ENCODE measurements around the gene U2AF1L4.
"Not testable (repeated sequence)": the region's sequence is repeated elsewhere in the genome, so short reads cannot be mapped to it uniquely, and the experiment has no call there.

The U2AF1L4 gene

DNA sequence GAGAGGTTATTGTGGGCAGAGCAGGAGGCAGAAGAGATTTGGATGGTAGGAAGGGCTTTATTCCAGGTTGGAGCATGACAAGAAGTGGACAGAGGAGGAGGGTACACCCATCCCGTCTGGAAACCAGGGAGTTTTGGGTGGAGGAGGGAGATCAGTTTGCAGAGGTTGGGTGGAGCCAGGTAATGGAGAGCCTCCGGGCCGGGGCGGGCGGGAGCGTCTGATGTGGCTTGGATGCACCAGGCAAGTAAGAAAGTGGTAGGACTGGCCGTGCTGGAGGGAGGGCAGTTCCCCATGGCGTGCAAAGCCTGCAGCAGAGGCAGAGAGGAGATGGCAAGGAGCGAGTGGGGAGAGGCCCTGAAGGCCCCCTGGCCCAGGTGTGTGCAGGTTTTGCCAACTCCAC is 13.9 kb downstream of the U2AF1L4 start:
- H3K27ac ChIP-seq (ENCODE audit: low read depth, low read length, severe bottlenecking) = no peak overlapping the region
- H3K4me3 ChIP-seq (ENCODE audit: extremely low read depth, insufficient read depth, low read length, poor library complexity, severe bottlenecking) = no peak overlapping the region
- peaks cover 3% of the 10 kb centered on the region for H3K4me1 ChIP-seq (ENCODE audit: control insufficient read depth, insufficient read depth, low read length, poor library complexity, severe bottlenecking)
- H3K36me3 ChIP-seq (ENCODE audit: control insufficient read depth, insufficient read depth, low read length) = peaks cover 97% of the 10 kb centered on the region
- WGBS, 2 experiments (ENCODE audit: insufficient coverage in 2 of 2) = 96 to 97% methylated on average over 8 of the region's 9 CpGs
- no peaks in the 10 kb centered on the region for H3K9me3 ChIP-seq (ENCODE audit: control insufficient read depth, low read length)

DNA sequence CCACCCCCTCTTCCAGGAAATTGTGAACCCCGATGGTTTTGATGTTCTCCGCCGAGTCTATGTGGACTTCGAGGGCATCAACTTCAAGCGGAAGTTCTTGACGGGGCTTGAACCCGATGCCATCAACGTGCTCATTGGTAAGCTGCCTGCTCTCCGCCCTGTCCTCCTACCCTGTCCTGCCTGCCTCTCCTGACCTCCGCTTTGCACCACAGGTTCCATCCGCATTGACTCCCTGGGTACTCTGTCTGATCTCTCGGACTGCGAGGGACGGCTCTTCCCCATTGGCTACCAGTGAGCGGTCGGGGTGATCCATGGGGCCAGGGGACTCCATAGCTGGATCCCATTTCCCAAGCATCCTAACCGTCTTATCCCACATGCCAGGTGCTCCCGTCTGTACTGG is 14.9 kb downstream of the U2AF1L4 start:
- H3K36me3 ChIP-seq (ENCODE audit: control insufficient read depth, insufficient read depth, low read length) = peaks cover 98% of the 10 kb centered on the region
- no peak overlapping the region for H3K27ac ChIP-seq (ENCODE audit: low read depth, low read length, severe bottlenecking)
- H3K4me1 ChIP-seq (ENCODE audit: control insufficient read depth, insufficient read depth, low read length, poor library complexity, severe bottlenecking) = peaks cover 3% of the 10 kb centered on the region
- WGBS, 2 experiments (ENCODE audit: insufficient coverage in 2 of 2) = 95 to 96% methylated on average over 18 of the region's 18 CpGs
- H3K9me3 ChIP-seq (ENCODE audit: control insufficient read depth, low read length) = no peaks in the 10 kb centered on the region
- no peak overlapping the region for H3K4me3 ChIP-seq (ENCODE audit: extremely low read depth, insufficient read depth, low read length, poor library complexity, severe bottlenecking)

GRCh38 chr19:35729763-35730162 is 15.5 kb downstream of the U2AF1L4 start:
- H3K4me1 ChIP-seq (ENCODE audit: control insufficient read depth, insufficient read depth, low read length, poor library complexity, severe bottlenecking) = peaks cover 3% of the 10 kb centered on the region
- WGBS, 2 experiments (ENCODE audit: insufficient coverage in 2 of 2) = 94 to 97% methylated on average over 11 of the region's 11 CpGs
- H3K36me3 ChIP-seq (ENCODE audit: control insufficient read depth, insufficient read depth, low read length) = peaks cover 98% of the 10 kb centered on the region
- H3K9me3 ChIP-seq (ENCODE audit: control insufficient read depth, low read length) = no peaks in the 10 kb centered on the region
- H3K4me3 ChIP-seq (ENCODE audit: extremely low read depth, insufficient read depth, low read length, poor library complexity, severe bottlenecking) = no peak overlapping the region
- H3K27ac ChIP-seq (ENCODE audit: low read depth, low read length, severe bottlenecking) = no peak overlapping the region

DNA sequence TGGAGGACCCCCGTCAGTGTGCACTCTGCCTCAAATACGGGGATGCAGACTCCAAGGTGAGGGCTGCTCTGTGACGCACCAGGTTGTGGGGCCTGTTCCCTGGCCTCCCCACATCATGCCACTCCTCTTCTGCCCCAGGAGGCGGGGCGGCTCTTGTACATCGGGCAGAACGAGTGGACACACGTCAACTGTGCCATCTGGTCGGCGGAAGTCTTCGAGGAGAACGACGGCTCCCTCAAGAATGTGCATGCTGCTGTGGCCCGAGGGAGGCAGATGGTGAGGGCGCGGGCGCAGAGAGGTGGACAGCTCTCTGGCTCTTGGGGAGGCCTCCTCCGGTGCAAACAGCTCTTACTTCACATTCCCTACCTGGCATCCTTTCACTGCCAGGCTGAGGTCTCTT is 16.2 kb downstream of the U2AF1L4 start:
- no peaks in the 10 kb centered on the region for H3K9me3 ChIP-seq (ENCODE audit: control insufficient read depth, low read length)
- 95% methylated on average over 16 to 18 of the region's 18 CpGs for WGBS, 2 experiments (ENCODE audit: insufficient coverage in 2 of 2)
- H3K36me3 ChIP-seq (ENCODE audit: control insufficient read depth, insufficient read depth, low read length) = peaks cover 98% of the 10 kb centered on the region

GRCh38 chr19:35727956-35728706 is 17.1 kb downstream of the U2AF1L4 start:
- H3K4me1 ChIP-seq (ENCODE audit: control insufficient read depth, insufficient read depth, low read length, poor library complexity, severe bottlenecking) = peaks cover 3% of the 10 kb centered on the region
- no peak overlapping the region for H3K27ac ChIP-seq (ENCODE audit: low read depth, low read length, severe bottlenecking)
- no peak overlapping the region for H3K4me3 ChIP-seq (ENCODE audit: extremely low read depth, insufficient read depth, low read length, poor library complexity, severe bottlenecking)
- H3K9me3 ChIP-seq (ENCODE audit: control insufficient read depth, low read length) = no peaks in the 10 kb centered on the region
- 96 to 98% methylated on average over 18 to 19 of the region's 19 CpGs for WGBS, 2 experiments (ENCODE audit: insufficient coverage in 2 of 2)
- H3K36me3 ChIP-seq (ENCODE audit: control insufficient read depth, insufficient read depth, low read length) = peaks cover 98% of the 10 kb centered on the region

More for the DNA sequence above, 16.2 kb downstream of the U2AF1L4 start:
- Histone ChIP-seq H3K4me1 (ENCODE audit: control insufficient read depth, insufficient read depth, low read length, poor library complexity, severe bottlenecking) (peaks cover 3% of the 10 kb centered on the region), H3K4me3 (ENCODE audit: extremely low read depth, insufficient read depth, low read length, poor library complexity, severe bottlenecking) (no peak overlapping the region), H3K27ac (ENCODE audit: low read depth, low read length, severe bottlenecking) (no peak overlapping the region)

GRCh38 chr19:35727053-35727955 is 17.9 kb downstream of the U2AF1L4 start:
- Histone ChIP-seq H3K9me3 (ENCODE audit: control insufficient read depth, low read length) (no peaks in the 10 kb centered on the region), H3K36me3 (ENCODE audit: control insufficient read depth, insufficient read depth, low read length) (peaks cover 99% of the 10 kb centered on the region), H3K4me3 (ENCODE audit: extremely low read depth, insufficient read depth, low read length, poor library complexity, severe bottlenecking) (no peak overlapping the region), H3K4me1 (ENCODE audit: control insufficient read depth, insufficient read depth, low read length, poor library complexity, severe bottlenecking) (peaks cover 3% of the 10 kb centered on the region), H3K27ac (ENCODE audit: low read depth, low read length, severe bottlenecking) (no peak overlapping the region)
- WGBS, 2 experiments (ENCODE audit: insufficient coverage in 2 of 2) = 96 to 98% methylated on average over 20 to 23 of the region's 25 CpGs

GRCh38 chr19:35725216-35725861 is 19.9 kb downstream of the U2AF1L4 start:
- Histone ChIP-seq H3K9me3 (ENCODE audit: control insufficient read depth, low read length) (no peaks in the 10 kb centered on the region), H3K4me1 (ENCODE audit: control insufficient read depth, insufficient read depth, low read length, poor library complexity, severe bottlenecking) (no peaks in the 10 kb centered on the region), H3K27ac (ENCODE audit: low read depth, low read length, severe bottlenecking) (no peak overlapping the region), H3K4me3 (ENCODE audit: extremely low read depth, insufficient read depth, low read length, poor library complexity, severe bottlenecking) (no peak overlapping the region), H3K36me3 (ENCODE audit: control insufficient read depth, insufficient read depth, low read length) (peaks cover 96% of the 10 kb centered on the region)
- WGBS, 2 experiments (ENCODE audit: insufficient coverage in 2 of 2) = 96 to 97% methylated on average over 9 to 13 of the region's 23 CpGs

GRCh38 chr19:35724560-35724959 is 20.7 kb downstream of the U2AF1L4 start:
- Histone ChIP-seq H3K4me3 (ENCODE audit: extremely low read depth, insufficient read depth, low read length, poor library complexity, severe bottlenecking) (no peak overlapping the region), H3K27ac (ENCODE audit: low read depth, low read length, severe bottlenecking) (no peak overlapping the region), H3K4me1 (ENCODE audit: control insufficient read depth, insufficient read depth, low read length, poor library complexity, severe bottlenecking) (no peaks in the 10 kb centered on the region), H3K9me3 (ENCODE audit: control insufficient read depth, low read length) (no peaks in the 10 kb centered on the region), H3K36me3 (ENCODE audit: control insufficient read depth, insufficient read depth, low read length) (peaks cover 96% of the 10 kb centered on the region)
- WGBS, 2 experiments (ENCODE audit: insufficient coverage in 2 of 2) = 97 to 99% methylated on average over 11 to 12 of the region's 12 CpGs

GRCh38 chr19:35724132-35724531 is 21.1 kb downstream of the U2AF1L4 start:
- H3K4me1 ChIP-seq (ENCODE audit: control insufficient read depth, insufficient read depth, low read length, poor library complexity, severe bottlenecking); H3K4me3 ChIP-seq (ENCODE audit: extremely low read depth, insufficient read depth, low read length, poor library complexity, severe bottlenecking); H3K27ac ChIP-seq (ENCODE audit: low read depth, low read length, severe bottlenecking); H3K9me3 ChIP-seq (ENCODE audit: control insufficient read depth, low read length): not testable (repeated sequence)
- peaks cover 96% of the 10 kb centered on the region for H3K36me3 ChIP-seq (ENCODE audit: control insufficient read depth, insufficient read depth, low read length)
- 79 to 92% methylated on average over 5 to 7 of the region's 7 CpGs for WGBS, 2 experiments (ENCODE audit: insufficient coverage in 2 of 2)

- peaks cover 92% of the 10 kb centered on the region for H3K36me3 ChIP-seq (ENCODE audit: control insufficient read depth, insufficient read depth, low read length)
These were observed 21.5 kb downstream of the U2AF1L4 start for GRCh38 chr19:35723671-35724070.

More at GRCh38 chr19:35723671-35724070, 21.5 kb downstream of the U2AF1L4 start:
- 96 to 97% methylated on average over 12 to 24 of the region's 24 CpGs for whole genome bisulfite sequencing, 2 experiments (ENCODE audit: insufficient coverage in 2 of 2)
- Histone ChIP-seq H3K9me3 (ENCODE audit: control insufficient read depth, low read length) (no peaks in the 10 kb centered on the region), H3K27ac (ENCODE audit: low read depth, low read length, severe bottlenecking) (no peak overlapping the region), H3K4me3 (ENCODE audit: extremely low read depth, insufficient read depth, low read length, poor library complexity, severe bottlenecking) (no peak overlapping the region), H3K4me1 (ENCODE audit: control insufficient read depth, insufficient read depth, low read length, poor library complexity, severe bottlenecking) (no peaks in the 10 kb centered on the region)

All from mesodermal cell (in vitro differentiated cells).